Activated CD4-positive, alpha-beta memory T cell treated with anti-CD3 and anti-CD28 coated beads, Interleukin-2, amount 10 ng/mL, durations not matched to agents 7 days and 5 days (primary cell): ENCODE data around the gene FCRLA. TPM values are rescaled to one million over a fixed set of nuclear protein-coding genes. Genes with fewer than 3 reads are reported as not detected.
"Not testable (repeated sequence)": the region's sequence is repeated elsewhere in the genome, so short reads cannot be mapped to it uniquely, and the experiment has no call there.

Source experiments
- CTCF ChIA-PET: fragments of 350-600 bp; sonication (Branson Sonifier 250); formaldehyde crosslinking; loops from one replicate; lab custom pipeline; 2021; ENCODE audit warnings: antibody characterized with exemption, inconsistent platforms; lab: Charles Lee
- POLR2A ChIA-PET: fragments of 350-600 bp; sonication (Branson Sonifier 250); formaldehyde crosslinking; loops from one replicate; lab custom pipeline; 2021; ENCODE audit warnings: antibody characterized with exemption; lab: Charles Lee
- DNase-seq: peaks from one replicate; pipeline ENCODE4 v3.0.0-alpha.2; 2020
- H3K27ac Mint-ChIP-seq: one replicate; pipeline ENCODE4 v1.8.0; 2021; ENCODE audit warnings: mild to moderate bottlenecking, mixed read lengths
- H3K27me3 Mint-ChIP-seq: one replicate; pipeline ENCODE4 v1.8.0; 2021; ENCODE audit warnings: mixed read lengths
- H3K36me3 Mint-ChIP-seq: one replicate; pipeline ENCODE4 v1.8.0; 2021; ENCODE audit warnings: low read depth, mixed read lengths
- H3K4me1 Mint-ChIP-seq: one replicate; pipeline ENCODE4 v1.8.0; 2021; ENCODE audit warnings: mixed read lengths
- H3K4me3 Mint-ChIP-seq: one replicate; pipeline ENCODE4 v1.8.0; 2021; ENCODE audit warnings: mild to moderate bottlenecking, mixed read lengths
- H3K9me3 Mint-ChIP-seq: one replicate; pipeline ENCODE4 v1.8.0; 2021; ENCODE audit warnings: mixed read lengths
- total RNA-seq, 2 experiments: library from RNA; stranded (reverse); gene quantifications; one replicate each; pipeline ENCODE4 v1.2.3, GENCODE V29; 2021

FCRLA gene
- total RNA-seq, 2 experiments from 2014 or later = not detected

GRCh38 chr1:161678500-161678899 is 28.5 kb upstream of the FCRLA start:
- H3K27me3 Mint-ChIP-seq = peaks cover 22% of the 10 kb centered on the region
- CTCF ChIA-PET = no interaction called here
- DNase-seq = no peak
- H3K36me3 Mint-ChIP-seq = no peaks in the 10 kb centered on the region
- no peak overlapping the region for H3K27ac Mint-ChIP-seq
- H3K4me1 Mint-ChIP-seq = no peaks in the 10 kb centered on the region
- no peak overlapping the region for H3K4me3 Mint-ChIP-seq
- POLR2A ChIA-PET = no interaction called here
- no peaks in the 10 kb centered on the region for H3K9me3 Mint-ChIP-seq

- Mint-ChIP-seq H3K4me1 (no peaks in the 10 kb centered on the region), H3K27me3 (peaks cover 45% of the 10 kb centered on the region), H3K4me3 (no peak overlapping the region), H3K9me3 (no peaks in the 10 kb centered on the region), H3K27ac (no peak overlapping the region), H3K36me3 (no peaks in the 10 kb centered on the region)
- POLR2A ChIA-PET = no interaction called here
- DNase-seq = no peak
- CTCF ChIA-PET = interaction anchor here (0.6 kb wide), 1 partner anchor 70 kb away, joined by 4 read pairs; no protein-coding TSS in a partner anchor
These were observed 25.1 kb upstream of the FCRLA start for GRCh38 chr1:161681879-161682278.

- no peaks in the 10 kb centered on the region for H3K4me1 Mint-ChIP-seq
- H3K36me3 Mint-ChIP-seq = no peaks in the 10 kb centered on the region
- H3K4me3 Mint-ChIP-seq = no peak overlapping the region
- peaks cover 40% of the 10 kb centered on the region for H3K27me3 Mint-ChIP-seq
- H3K9me3 Mint-ChIP-seq = no peaks in the 10 kb centered on the region
- ChIA-PET POLR2A (no interaction called here), CTCF (interaction anchor here (0.7 kb wide), 1 partner anchor 133 kb away, joined by 3 read pairs; no protein-coding TSS in a partner anchor)
- no peak for DNase-seq
- no peak overlapping the region for H3K27ac Mint-ChIP-seq
These were observed 18.1 kb upstream of the FCRLA start for GRCh38 chr1:161688946-161689345.

- Mint-ChIP-seq H3K4me1 (no peaks in the 10 kb centered on the region), H3K27ac (no peak overlapping the region), H3K4me3 (no peak overlapping the region), H3K36me3 (peaks cover 2% of the 10 kb centered on the region), H3K9me3 (no peaks in the 10 kb centered on the region), H3K27me3 (peaks cover 47% of the 10 kb centered on the region)
- POLR2A ChIA-PET = no interaction called here
- CTCF ChIA-PET = interaction anchor here (0.8 kb wide), 1 partner anchor 205 kb away, joined by 3 read pairs; no protein-coding TSS in a partner anchor
- no peak for DNase-seq
These were observed 15.2 kb upstream of the FCRLA start for GRCh38 chr1:161691846-161692245.

DNA sequence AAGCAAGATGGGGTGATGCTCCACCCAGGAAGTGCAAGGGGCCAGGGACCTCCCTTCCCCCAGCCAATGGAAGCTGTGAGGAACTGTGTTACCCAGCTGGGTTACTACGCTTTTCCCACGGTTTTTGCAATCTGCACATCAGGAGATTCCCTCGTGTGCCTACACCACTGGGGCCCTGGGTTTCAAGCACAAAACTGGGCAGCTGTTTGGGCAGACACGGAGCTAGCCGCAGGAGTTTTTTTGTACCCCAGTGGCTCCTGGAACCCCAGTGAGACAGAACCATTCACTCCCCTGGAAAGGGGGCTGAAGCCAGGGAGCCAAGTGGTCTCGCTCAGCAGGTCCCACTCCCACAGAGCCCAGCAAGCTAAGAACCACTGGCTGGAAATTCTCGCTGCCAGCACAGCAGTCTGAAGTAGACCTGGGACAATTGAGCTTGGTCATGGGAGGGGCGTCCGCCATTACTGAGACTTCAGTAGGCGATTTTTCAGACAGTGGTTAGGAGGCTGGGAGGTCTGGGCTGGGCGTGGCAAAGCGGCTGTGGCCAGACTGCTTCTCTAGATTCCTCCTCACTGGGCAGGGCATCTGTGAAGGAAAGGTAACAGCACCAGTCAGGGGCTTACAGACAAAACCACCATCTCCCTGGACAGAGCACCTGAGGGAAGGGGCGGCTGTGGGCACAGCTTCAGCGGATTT is 13.9 kb upstream of the FCRLA start:
- H3K9me3 Mint-ChIP-seq, H3K36me3 Mint-ChIP-seq, H3K27ac Mint-ChIP-seq, H3K4me1 Mint-ChIP-seq, DNase-seq, H3K4me3 Mint-ChIP-seq, POLR2A ChIA-PET, CTCF ChIA-PET: not testable (repeated sequence)
- H3K27me3 Mint-ChIP-seq = peaks cover 54% of the 10 kb centered on the region

DNA sequence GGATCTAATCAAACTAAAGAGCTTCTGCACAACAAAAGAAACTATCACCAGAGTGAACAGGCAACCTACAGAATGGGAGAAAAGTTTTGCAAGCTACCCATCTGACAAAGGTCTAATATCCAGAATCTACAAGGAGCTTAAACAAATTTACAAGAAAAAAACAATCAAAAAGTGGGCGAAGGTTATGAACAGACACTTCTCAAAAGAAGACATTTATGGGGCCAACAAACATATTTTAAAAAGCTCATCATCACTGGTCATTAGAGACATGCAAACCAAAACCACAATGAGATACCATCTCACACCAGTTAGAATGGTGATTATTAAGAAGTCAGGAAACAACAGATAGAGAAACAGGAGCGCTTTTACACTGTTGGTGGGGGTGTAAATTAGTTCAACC is 8.7 kb upstream of the FCRLA start:
- peaks cover 60% of the 10 kb centered on the region for H3K27me3 Mint-ChIP-seq
- DNase-seq, H3K4me3 Mint-ChIP-seq, H3K9me3 Mint-ChIP-seq, H3K36me3 Mint-ChIP-seq, H3K4me1 Mint-ChIP-seq, H3K27ac Mint-ChIP-seq, POLR2A ChIA-PET, CTCF ChIA-PET: not testable (repeated sequence)

- POLR2A ChIA-PET = no interaction called here
- H3K4me1 Mint-ChIP-seq = no peaks in the 10 kb centered on the region
- no peaks in the 10 kb centered on the region for H3K36me3 Mint-ChIP-seq
- peaks cover 2% of the 10 kb centered on the region for H3K9me3 Mint-ChIP-seq
- CTCF ChIA-PET = interaction anchor here (1.4 kb wide), 1 partner anchor 24 kb away, joined by 4 read pairs; no protein-coding TSS in a partner anchor
- H3K4me3 Mint-ChIP-seq = no peak overlapping the region
- no peak for DNase-seq
- H3K27me3 Mint-ChIP-seq = peaks cover 29% of the 10 kb centered on the region
- no peak overlapping the region for H3K27ac Mint-ChIP-seq
These were observed 4.8 kb upstream of the FCRLA start for GRCh38 chr1:161702250-161702649.

DNA sequence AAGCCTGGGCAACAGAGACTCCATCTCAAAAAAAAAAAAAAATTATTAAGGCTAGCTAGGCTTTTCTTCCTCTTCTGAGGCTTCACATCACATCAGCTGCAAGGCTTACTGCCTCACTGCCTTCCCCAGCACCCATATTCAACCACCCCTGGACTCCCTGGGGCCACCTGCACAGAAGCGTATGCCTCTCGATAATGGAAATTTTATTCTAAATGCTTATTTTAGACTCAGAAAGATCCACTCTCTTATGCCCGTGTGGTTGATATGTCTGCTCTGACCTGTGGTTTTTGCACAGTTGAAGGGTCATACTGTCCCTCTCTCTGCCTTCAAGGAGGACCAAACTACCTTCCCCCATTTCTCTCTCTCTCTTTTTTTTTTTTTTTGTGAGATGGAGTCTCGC is 1.5 kb upstream of the FCRLA start:
- DNase-seq = no peak

GRCh38 chr1:161706113-161706481 is 932 bp upstream of the FCRLA start:
- DNase-seq = no peak
- peaks cover 17% of the 10 kb centered on the region for H3K27me3 Mint-ChIP-seq
- no peak overlapping the region for H3K4me3 Mint-ChIP-seq
- H3K9me3 Mint-ChIP-seq = no peaks in the 10 kb centered on the region
- H3K36me3 Mint-ChIP-seq = no peaks in the 10 kb centered on the region
- ChIA-PET CTCF (no interaction called here), POLR2A (no interaction called here)
- no peak overlapping the region for H3K27ac Mint-ChIP-seq
- no peaks in the 10 kb centered on the region for H3K4me1 Mint-ChIP-seq

More for the DNA sequence above, 1.5 kb upstream of the FCRLA start:
- POLR2A ChIA-PET = no interaction called here
- Mint-ChIP-seq H3K27ac (no peak overlapping the region), H3K9me3 (no peaks in the 10 kb centered on the region), H3K4me3 (no peak overlapping the region), H3K4me1 (no peaks in the 10 kb centered on the region), H3K36me3 (no peaks in the 10 kb centered on the region), H3K27me3 (peaks cover 17% of the 10 kb centered on the region)
- CTCF ChIA-PET = no interaction called here

DNA sequence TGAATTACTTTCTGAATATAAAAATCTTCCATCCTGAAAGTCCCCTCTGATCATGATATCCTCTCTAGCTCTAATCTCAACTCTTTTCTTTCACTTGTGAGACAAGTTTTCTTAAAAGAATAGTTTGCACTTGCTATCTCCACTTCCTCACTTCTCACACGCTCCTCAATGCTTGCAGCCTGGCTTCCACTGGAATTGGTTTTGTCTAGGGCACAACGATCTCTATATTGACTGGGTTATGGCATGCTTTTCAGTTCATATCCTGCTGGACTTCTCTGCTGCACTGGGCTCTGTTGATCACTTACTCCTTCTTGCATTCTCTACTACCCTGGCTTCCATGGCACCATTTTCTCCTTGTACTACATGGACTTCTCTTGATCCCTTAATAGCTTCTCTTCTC is 474 bp downstream of the FCRLA start:
- Mint-ChIP-seq H3K4me3 (no peak overlapping the region), H3K27me3 (peaks cover 13% of the 10 kb centered on the region), H3K27ac (no peak overlapping the region), H3K36me3 (no peaks in the 10 kb centered on the region), H3K9me3 (no peaks in the 10 kb centered on the region), H3K4me1 (no peaks in the 10 kb centered on the region)
- no peak for DNase-seq
- ChIA-PET CTCF (no interaction called here), POLR2A (no interaction called here)

DNA sequence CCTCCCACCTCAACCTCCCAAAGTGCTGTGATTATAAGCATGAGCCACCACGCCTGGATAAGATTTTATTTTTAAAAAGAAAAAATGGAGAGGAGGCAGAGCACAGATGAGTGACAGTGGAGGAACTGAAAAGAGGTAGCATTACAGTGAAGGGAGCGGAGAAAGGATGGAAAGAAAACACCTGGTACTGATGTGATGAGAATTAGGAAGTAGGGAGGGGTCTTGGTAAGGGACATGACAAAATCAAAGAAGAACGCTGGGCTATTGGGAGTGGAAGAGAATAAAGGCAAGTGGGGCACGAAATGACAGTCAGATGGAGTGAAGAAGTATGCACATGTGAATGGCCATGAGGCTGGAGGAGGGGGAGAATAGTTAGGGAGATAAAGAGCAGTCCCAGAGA is 2.3 kb downstream of the FCRLA start:
- Mint-ChIP-seq H3K4me1 (no peaks in the 10 kb centered on the region), H3K27me3 (peaks cover 7% of the 10 kb centered on the region), H3K27ac (no peak overlapping the region), H3K36me3 (no peaks in the 10 kb centered on the region), H3K9me3 (no peaks in the 10 kb centered on the region), H3K4me3 (no peak overlapping the region)
- CTCF ChIA-PET = no interaction called here
- POLR2A ChIA-PET = no interaction called here
- DNase-seq = no peak

GRCh38 chr1:161710560-161710959 is 3.5 kb downstream of the FCRLA start:
- Mint-ChIP-seq H3K27me3 (peaks cover 11% of the 10 kb centered on the region), H3K27ac (no peak overlapping the region), H3K9me3 (no peaks in the 10 kb centered on the region), H3K4me1 (no peaks in the 10 kb centered on the region), H3K36me3 (no peaks in the 10 kb centered on the region), H3K4me3 (no peak overlapping the region)
- ChIA-PET CTCF (interaction anchor here (0.8 kb wide), 1 partner anchor 31 kb away, joined by 3 read pairs; no protein-coding TSS in a partner anchor), POLR2A (no interaction called here)
- DNase-seq = no peak

- Mint-ChIP-seq H3K36me3 (no peaks in the 10 kb centered on the region), H3K4me1 (peaks cover 24% of the 10 kb centered on the region), H3K4me3 (no peak overlapping the region), H3K27ac (no peak overlapping the region), H3K27me3 (peaks cover 34% of the 10 kb centered on the region), H3K9me3 (no peaks in the 10 kb centered on the region)
- ChIA-PET CTCF (interaction anchor here (0.6 kb wide), 1 partner anchor 22 kb away, joined by 4 read pairs; no protein-coding TSS in a partner anchor), POLR2A (no interaction called here)
- no peak for DNase-seq
These were observed 11.7 kb downstream of the FCRLA start for GRCh38 chr1:161718559-161719324.
